ENCODE measurements around the gene JAKMIP1.

- TF ChIP-seq CTCF (IDR thresholded peaks at IDR 0.05) = no peak
- TF ChIP-seq POLR2A (IDR thresholded peaks at IDR 0.05) = no peak
Measured at GRCh38 chr4:6110681-6111353, 89.5 kb downstream of the JAKMIP1 start.

All from esophagus squamous epithelium (tissue), 4 donors.